Uterus (tissue), 4 donors: Measurements from ENCODE around the gene THEMIS. TPM values are rescaled to one million over a fixed set of nuclear protein-coding genes. Genes with fewer than 3 reads are reported as not detected.

Experiments used
- DNase-seq, 2 donors: peaks; one replicate each; pipeline ENCODE4 v3.0.0-alpha.2; 2019 to 2020
- H3K27ac ChIP-seq, 2 donors: fragments of 200-600 bp; sonication (generic); 1 replicate in 1 of 2; 2 replicates in 1 of 2; pipeline ENCODE4 v1.5.1; 2016 to 2018
- H3K27me3 ChIP-seq, 2 donors: fragments of 200-600 bp; sonication (generic); one replicate each; pipeline ENCODE4 v1.5.1; 2018 to 2019; ENCODE audit warnings: control low read depth in 1 of 2
- H3K36me3 ChIP-seq, 2 donors: fragments of 200-600 bp; sonication (generic); one replicate each; pipeline ENCODE4 v1.5.1; 2019; ENCODE audit warnings: control low read depth in 1 of 2
- H3K4me1 ChIP-seq, 2 donors: fragments of 200-600 bp; sonication (generic); one replicate each; pipeline ENCODE4 v1.5.1; 2018 to 2019; ENCODE audit warnings: control low read depth in 1 of 2
- H3K4me3 ChIP-seq, 2 donors: fragments of 200-600 bp; sonication (generic); 1 replicate in 1 of 2; 2 replicates in 1 of 2; pipeline ENCODE4 v1.5.1; 2018 to 2019; ENCODE audit warnings: mild to moderate bottlenecking in 1 of 2
- H3K9me3 ChIP-seq, 2 donors: fragments of 200-600 bp; sonication (generic); one replicate each; pipeline ENCODE4 v1.5.1; 2019; ENCODE audit warnings: control low read depth in 1 of 2
- POLR2A ChIP-seq, 2 donors: fragments of 450-650 bp; IDR thresholded peaks; one replicate each; pipeline ENCODE4 v1.6.1; 2016; ENCODE audit warnings: antibody characterized with exemption in 2 of 2, mild to moderate bottlenecking in 1 of 2, moderate library complexity in 1 of 2
- intact Hi-C: fragments of 100-400 bp; cut with DNase I; formaldehyde crosslinking; loops from one replicate; pipeline ENCODE4 v1.15.1; 2023; ENCODE audit warnings: low total_unique reads
- total RNA-seq, 4 donors: library from RNA; depleted of rRNA in 3 of 4; stranded (reverse); fragments of >200 nt in 3 of 4; gene quantifications; one replicate each; pipeline versions ENCODE4 v1.1.0 to v1.2.4, GENCODE V29; 2014 to 2023
- TF ChIP-seq, protein P1 (sequence below), 4 experiments: fragments of 200-600 bp in 2 of 4; fragments of 450-650 bp in 2 of 4; sonication (generic) in 2 of 4; IDR thresholded peaks; one replicate each; pipeline ENCODE4 v1.5.1; 2016 to 2019; ENCODE audit warnings: antibody characterized with exemption in 4 of 4, mild to moderate bottlenecking in 2 of 4, moderate library complexity in 1 of 4
- donor health status: DM: yes; HTN: yes; CAD: no.

Gene THEMIS
- total RNA-seq, 4 donors from 2014 or later, result 0.21 to 1.6 (median 0.59) TPM; not detected in 1

DNA sequence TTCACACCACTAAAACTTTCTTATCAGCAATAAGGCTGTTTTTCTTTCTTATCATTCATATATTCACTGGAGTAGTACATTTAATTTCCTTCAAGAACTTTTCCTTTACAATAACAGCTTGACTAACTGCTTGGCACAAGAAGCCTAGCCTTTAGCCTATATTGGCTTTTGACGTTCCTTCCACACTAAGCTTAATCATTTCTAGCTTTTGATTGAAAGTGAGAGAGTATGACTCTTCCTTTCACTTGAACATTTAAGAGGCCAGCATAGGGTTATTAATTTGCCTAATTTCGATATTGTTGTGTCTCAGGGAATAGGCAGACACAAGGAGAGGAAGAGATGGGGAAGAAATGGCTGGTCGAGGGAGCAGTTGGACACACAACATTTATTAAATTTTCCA, 23.6 kb downstream of the THEMIS start:
- no peak overlapping the region for H3K27ac ChIP-seq
- H3K9me3 ChIP-seq, result no peaks in the 10 kb centered on the region
- no peaks in the 10 kb centered on the region for H3K36me3 ChIP-seq
- no peak for DNase-seq
- H3K27me3 ChIP-seq, result no peaks in the 10 kb centered on the region
- TF ChIP-seq, protein P1, sequence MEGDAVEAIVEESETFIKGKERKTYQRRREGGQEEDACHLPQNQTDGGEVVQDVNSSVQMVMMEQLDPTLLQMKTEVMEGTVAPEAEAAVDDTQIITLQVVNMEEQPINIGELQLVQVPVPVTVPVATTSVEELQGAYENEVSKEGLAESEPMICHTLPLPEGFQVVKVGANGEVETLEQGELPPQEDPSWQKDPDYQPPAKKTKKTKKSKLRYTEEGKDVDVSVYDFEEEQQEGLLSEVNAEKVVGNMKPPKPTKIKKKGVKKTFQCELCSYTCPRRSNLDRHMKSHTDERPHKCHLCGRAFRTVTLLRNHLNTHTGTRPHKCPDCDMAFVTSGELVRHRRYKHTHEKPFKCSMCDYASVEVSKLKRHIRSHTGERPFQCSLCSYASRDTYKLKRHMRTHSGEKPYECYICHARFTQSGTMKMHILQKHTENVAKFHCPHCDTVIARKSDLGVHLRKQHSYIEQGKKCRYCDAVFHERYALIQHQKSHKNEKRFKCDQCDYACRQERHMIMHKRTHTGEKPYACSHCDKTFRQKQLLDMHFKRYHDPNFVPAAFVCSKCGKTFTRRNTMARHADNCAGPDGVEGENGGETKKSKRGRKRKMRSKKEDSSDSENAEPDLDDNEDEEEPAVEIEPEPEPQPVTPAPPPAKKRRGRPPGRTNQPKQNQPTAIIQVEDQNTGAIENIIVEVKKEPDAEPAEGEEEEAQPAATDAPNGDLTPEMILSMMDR (IDR thresholded peaks at IDR 0.05), result no peak
- no peak for TF ChIP-seq POLR2A (IDR thresholded peaks at IDR 0.05)
- H3K4me3 ChIP-seq, result no peak overlapping the region
- H3K4me1 ChIP-seq, result no peaks in the 10 kb centered on the region
- intact Hi-C loops, result no loop called here

DNA sequence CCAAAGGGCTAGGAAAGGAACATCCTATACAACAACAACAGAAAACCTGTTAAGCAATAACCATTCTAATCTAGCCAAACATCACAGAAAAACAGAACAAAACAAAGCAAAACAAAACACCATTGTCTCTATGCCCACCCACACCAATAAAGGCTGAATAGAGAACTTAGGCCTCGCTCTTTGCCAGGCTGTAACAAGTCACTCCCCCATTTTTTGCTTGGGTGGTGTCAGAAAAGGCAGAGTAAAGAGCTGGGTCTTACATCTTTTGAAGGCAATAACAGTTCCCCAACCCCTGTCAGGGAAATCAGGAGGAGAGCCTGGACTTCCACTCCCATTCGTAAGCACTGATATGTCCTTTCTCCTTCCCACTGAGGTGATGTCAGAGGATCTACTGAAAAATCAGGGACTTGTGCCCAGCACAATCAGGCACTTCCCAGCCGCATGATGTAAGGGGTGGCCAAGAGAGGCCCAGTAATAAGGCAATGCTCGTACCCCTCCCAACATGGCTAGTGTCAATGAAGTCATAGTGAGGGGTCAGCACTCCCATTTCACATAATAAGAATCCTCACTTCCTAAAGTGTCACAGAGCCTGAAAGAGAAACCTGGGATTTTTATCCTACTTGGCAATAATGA, 31.0 kb downstream of the THEMIS start:
- Histone ChIP-seq H3K9me3 (no peaks in the 10 kb centered on the region), H3K27me3 (no peaks in the 10 kb centered on the region), H3K36me3 (no peaks in the 10 kb centered on the region), H3K4me1 (no peaks in the 10 kb centered on the region), H3K4me3 (no peak overlapping the region), H3K27ac (no peak overlapping the region)
- intact Hi-C loops, result no loop called here
- DNase-seq, result no peak
- TF ChIP-seq, protein P1 (IDR thresholded peaks at IDR 0.05), result no peak
- TF ChIP-seq POLR2A (IDR thresholded peaks at IDR 0.05), result no peak

DNA sequence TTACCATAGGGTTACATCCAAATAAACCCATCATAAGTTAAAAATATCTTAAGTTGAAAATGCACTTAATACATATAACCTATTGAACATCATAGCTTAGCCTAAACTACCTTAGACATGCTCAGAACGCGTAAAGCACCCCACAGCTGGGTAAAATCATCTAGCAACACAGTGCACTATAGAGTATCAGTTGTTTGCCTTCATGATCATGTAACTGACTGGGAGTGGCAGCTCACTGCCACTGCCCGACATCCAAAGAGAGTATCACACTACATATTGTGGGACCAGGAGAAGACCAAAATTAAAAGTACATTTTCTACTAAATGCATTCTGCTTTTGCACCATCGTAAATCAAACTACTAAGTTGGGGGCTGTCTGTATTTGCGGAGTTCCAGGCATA, 31.7 kb downstream of the THEMIS start:
- DNase-seq, result no peak
- Histone ChIP-seq H3K27ac (no peak overlapping the region), H3K9me3 (no peaks in the 10 kb centered on the region), H3K36me3 (no peaks in the 10 kb centered on the region), H3K4me1 (no peaks in the 10 kb centered on the region), H3K4me3 (no peak overlapping the region), H3K27me3 (no peaks in the 10 kb centered on the region)
- TF ChIP-seq POLR2A (IDR thresholded peaks at IDR 0.05), result no peak
- TF ChIP-seq, protein P1 (IDR thresholded peaks at IDR 0.05), result no peak
- intact Hi-C loops, result no loop called here

DNA sequence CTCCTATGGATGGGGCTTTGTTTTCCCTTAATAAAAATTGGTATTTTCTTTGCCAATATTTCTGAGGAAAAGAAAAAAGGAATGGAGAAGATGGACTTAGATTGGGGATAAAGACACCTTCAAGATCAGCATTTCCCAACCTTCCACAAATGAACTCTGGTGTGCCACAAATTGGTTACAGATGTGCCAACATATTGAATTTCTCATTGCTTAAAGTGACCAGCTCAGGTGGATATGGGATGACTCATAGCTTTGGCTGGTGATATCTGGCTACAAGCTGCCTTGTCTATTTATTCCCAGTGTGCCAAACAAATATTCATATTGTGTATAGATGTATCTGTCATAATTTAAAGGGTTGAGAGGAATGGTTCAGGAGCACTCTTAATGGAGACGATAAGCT, 32.5 kb downstream of the THEMIS start:
- Histone ChIP-seq H3K9me3 (no peaks in the 10 kb centered on the region), H3K27me3 (no peaks in the 10 kb centered on the region), H3K4me1 (no peaks in the 10 kb centered on the region), H3K4me3 (no peak overlapping the region), H3K36me3 (no peaks in the 10 kb centered on the region), H3K27ac (no peak overlapping the region)
- no peak for DNase-seq
- intact Hi-C loops, result no loop called here
- no peak for TF ChIP-seq POLR2A (IDR thresholded peaks at IDR 0.05)
- TF ChIP-seq, protein P1 (IDR thresholded peaks at IDR 0.05), result no peak

DNA sequence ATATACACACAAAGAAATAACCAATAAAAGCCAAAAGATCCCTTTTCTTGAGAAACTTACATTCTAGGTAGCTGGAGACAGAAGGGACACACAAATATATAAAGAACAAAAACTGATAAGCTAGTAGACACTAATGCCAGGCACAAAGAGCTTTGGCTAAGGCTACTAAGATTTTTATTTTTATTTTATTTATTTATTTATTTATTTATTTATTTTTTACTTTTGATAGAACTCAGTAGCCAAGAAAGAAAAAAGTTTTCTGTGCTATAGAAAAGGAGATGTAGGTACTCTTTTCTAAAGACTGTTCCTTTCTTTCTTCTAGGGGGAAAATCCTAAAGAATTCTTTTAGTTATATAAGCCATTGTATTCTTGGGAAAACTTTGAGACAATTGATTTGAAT, 34.1 kb downstream of the THEMIS start:
- intact Hi-C loops, result no loop called here
- TF ChIP-seq, protein P1 (IDR thresholded peaks at IDR 0.05), result no peak
- TF ChIP-seq POLR2A (IDR thresholded peaks at IDR 0.05), result no peak
- DNase-seq, result no peak
- H3K4me1 ChIP-seq, result no peaks in the 10 kb centered on the region
- H3K9me3 ChIP-seq, result no peaks in the 10 kb centered on the region
- no peaks in the 10 kb centered on the region for H3K27me3 ChIP-seq
- H3K27ac ChIP-seq, result no peak overlapping the region
- H3K36me3 ChIP-seq, result no peaks in the 10 kb centered on the region
- H3K4me3 ChIP-seq, result no peak overlapping the region
